NB4 (cell line): ENCODE results near the gene EWSR1.

ENCODE experiments used
- CTCF ChIP-seq: IDR thresholded peaks from one replicate; pipeline ENCODE4 v1.5.1; 2012; ENCODE audit warnings: low read depth, low read length
- MAX ChIP-seq: IDR thresholded peaks from 2 replicates; pipeline ENCODE4 v1.6.1; 2011; ENCODE audit warnings: low read depth, low read length
- MYC ChIP-seq: IDR thresholded peaks from 2 replicates; pipeline ENCODE4 v1.6.1; 2011; ENCODE audit warnings: low read depth, low read length
- POLR2A ChIP-seq: IDR thresholded peaks from 2 replicates; pipeline ENCODE4 v1.6.1; 2011; ENCODE audit warnings: mild to moderate bottlenecking; ENCODE audit not compliant: insufficient read length; ENCODE audit errors: extremely low read depth

DNA sequence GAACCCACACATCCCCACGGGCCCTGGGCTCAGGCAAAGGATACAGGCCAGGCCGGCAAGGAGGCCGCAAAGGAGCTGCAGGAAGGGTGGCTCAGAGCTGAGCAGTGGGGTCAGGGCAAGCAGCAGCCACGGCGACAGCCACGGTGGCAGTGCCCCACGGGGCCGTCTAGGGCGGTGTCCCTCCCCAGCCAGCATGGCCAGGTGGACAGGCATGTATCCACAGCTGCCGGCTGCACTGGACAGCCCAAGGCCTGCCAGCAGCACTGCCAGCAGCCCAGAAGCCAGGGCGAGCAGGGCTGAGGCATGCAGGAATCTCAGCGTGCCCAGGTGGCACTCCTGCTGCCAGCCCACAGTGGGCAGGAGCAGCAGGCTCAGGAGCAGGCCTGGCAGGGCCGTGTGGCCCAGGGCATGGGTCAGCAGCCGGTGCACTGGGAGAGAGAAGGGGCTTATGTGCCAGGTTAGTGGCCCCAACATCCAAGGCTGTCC is 4.2 kb upstream of the EWSR1 start:
- TF ChIP-seq POLR2A (no peak), CTCF (no peak), MAX (no peak), MYC (no peak)
